GM12891 (cell line): Measurements from ENCODE around the gene NOX4.

ENCODE experiments used
- POLR2A ChIP-seq: IDR thresholded peaks from 2 replicates; pipeline ENCODE4 v1.6.1; 2011; ENCODE audit warnings: low read depth, low read length, control low read depth
- POLR2AphosphoS5 ChIP-seq: IDR thresholded peaks from 2 replicates; pipeline ENCODE4 v1.6.1; 2011; ENCODE audit warnings: low read depth, low read length, control low read depth
- SPI1 ChIP-seq: IDR thresholded peaks from 2 replicates; pipeline ENCODE4 v1.6.1; 2011; ENCODE audit warnings: low read depth, low read length, control low read depth

GRCh38 chr11:89502301-89502700 lies 11.1 kb upstream of the NOX4 start:
- TF ChIP-seq POLR2A (no peak), POLR2AphosphoS5 (no peak), SPI1 (no peak)
